Uterus (tissue), 2 donors: Measurements from ENCODE around the gene MXD3.

ENCODE experiments used
- POLR2A ChIP-seq, 2 donors: fragments of 450-650 bp; IDR thresholded peaks; one replicate each; pipeline ENCODE4 v1.6.1; 2016; ENCODE audit warnings: antibody characterized with exemption in 2 of 2, mild to moderate bottlenecking in 1 of 2, moderate library complexity in 1 of 2
- TF ChIP-seq, protein P1 (sequence below), 4 experiments: fragments of 200-600 bp in 2 of 4; fragments of 450-650 bp in 2 of 4; sonication (generic) in 2 of 4; IDR thresholded peaks; one replicate each; pipeline ENCODE4 v1.5.1; 2016 to 2019; ENCODE audit warnings: antibody characterized with exemption in 4 of 4, mild to moderate bottlenecking in 2 of 4, moderate library complexity in 1 of 4

- TF ChIP-seq, protein P1, sequence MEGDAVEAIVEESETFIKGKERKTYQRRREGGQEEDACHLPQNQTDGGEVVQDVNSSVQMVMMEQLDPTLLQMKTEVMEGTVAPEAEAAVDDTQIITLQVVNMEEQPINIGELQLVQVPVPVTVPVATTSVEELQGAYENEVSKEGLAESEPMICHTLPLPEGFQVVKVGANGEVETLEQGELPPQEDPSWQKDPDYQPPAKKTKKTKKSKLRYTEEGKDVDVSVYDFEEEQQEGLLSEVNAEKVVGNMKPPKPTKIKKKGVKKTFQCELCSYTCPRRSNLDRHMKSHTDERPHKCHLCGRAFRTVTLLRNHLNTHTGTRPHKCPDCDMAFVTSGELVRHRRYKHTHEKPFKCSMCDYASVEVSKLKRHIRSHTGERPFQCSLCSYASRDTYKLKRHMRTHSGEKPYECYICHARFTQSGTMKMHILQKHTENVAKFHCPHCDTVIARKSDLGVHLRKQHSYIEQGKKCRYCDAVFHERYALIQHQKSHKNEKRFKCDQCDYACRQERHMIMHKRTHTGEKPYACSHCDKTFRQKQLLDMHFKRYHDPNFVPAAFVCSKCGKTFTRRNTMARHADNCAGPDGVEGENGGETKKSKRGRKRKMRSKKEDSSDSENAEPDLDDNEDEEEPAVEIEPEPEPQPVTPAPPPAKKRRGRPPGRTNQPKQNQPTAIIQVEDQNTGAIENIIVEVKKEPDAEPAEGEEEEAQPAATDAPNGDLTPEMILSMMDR (IDR thresholded peaks at IDR 0.05): no peak
- TF ChIP-seq POLR2A (IDR thresholded peaks at IDR 0.05): no peak
Measured at GRCh38 chr5:177333420-177334154, 21.9 kb upstream of the MXD3 start.
